Mesothelial cell of epicardium (in vitro differentiated cells): ENCODE results near the gene CTNNBIP1. TPM values are rescaled to one million over a fixed set of nuclear protein-coding genes. Genes with fewer than 3 reads are reported as not detected.

Source experiments
- DNase-seq, 2 experiments: peaks; one replicate each; pipeline ENCODE4 v3.0.0; 2021; ENCODE audit warnings: low spot score in 2 of 2; ENCODE audit not compliant: unreplicated experiment in 2 of 2
- H3K27ac Mint-ChIP-seq: 2 replicates; pipeline ENCODE4 v1.8.0; 2021; ENCODE audit warnings: mixed read lengths
- H3K27me3 Mint-ChIP-seq: 2 replicates; pipeline ENCODE4 v1.8.0; 2021; ENCODE audit warnings: low read depth, mixed read lengths
- H3K36me3 Mint-ChIP-seq: 2 replicates; pipeline ENCODE4 v1.8.0; 2021; ENCODE audit warnings: mixed read lengths
- H3K4me1 Mint-ChIP-seq: 2 replicates; pipeline ENCODE4 v1.8.0; 2021; ENCODE audit warnings: mixed read lengths
- H3K4me3 Mint-ChIP-seq: 2 replicates; pipeline ENCODE4 v1.8.0; 2021; ENCODE audit warnings: mild to moderate bottlenecking, moderate library complexity, mixed read lengths
- H3K9me3 Mint-ChIP-seq: 2 replicates; pipeline ENCODE4 v1.8.0; 2021; ENCODE audit warnings: mixed read lengths
- total RNA-seq: library from RNA; stranded (reverse); gene quantifications from 3 replicates; pipeline ENCODE4 v1.2.1, GENCODE V29; 2021
- TF ChIP-seq, protein P1 (sequence below): fragments of 200-600 bp; sonication (generic); IDR thresholded peaks from one replicate; pipeline ENCODE4 v1.5.0; 2021; ENCODE audit warnings: antibody characterized with exemption; ENCODE audit not compliant: unreplicated experiment

The CTNNBIP1 gene
- total RNA-seq, 1 donor from 2014 or later = 51.5 TPM

- H3K27me3 Mint-ChIP-seq = no peaks in the 10 kb centered on the region
- H3K4me3 Mint-ChIP-seq = no peak overlapping the region
- peaks cover 17% of the 10 kb centered on the region for H3K36me3 Mint-ChIP-seq
- peaks cover 4% of the 10 kb centered on the region for H3K9me3 Mint-ChIP-seq
- TF ChIP-seq, protein P1, sequence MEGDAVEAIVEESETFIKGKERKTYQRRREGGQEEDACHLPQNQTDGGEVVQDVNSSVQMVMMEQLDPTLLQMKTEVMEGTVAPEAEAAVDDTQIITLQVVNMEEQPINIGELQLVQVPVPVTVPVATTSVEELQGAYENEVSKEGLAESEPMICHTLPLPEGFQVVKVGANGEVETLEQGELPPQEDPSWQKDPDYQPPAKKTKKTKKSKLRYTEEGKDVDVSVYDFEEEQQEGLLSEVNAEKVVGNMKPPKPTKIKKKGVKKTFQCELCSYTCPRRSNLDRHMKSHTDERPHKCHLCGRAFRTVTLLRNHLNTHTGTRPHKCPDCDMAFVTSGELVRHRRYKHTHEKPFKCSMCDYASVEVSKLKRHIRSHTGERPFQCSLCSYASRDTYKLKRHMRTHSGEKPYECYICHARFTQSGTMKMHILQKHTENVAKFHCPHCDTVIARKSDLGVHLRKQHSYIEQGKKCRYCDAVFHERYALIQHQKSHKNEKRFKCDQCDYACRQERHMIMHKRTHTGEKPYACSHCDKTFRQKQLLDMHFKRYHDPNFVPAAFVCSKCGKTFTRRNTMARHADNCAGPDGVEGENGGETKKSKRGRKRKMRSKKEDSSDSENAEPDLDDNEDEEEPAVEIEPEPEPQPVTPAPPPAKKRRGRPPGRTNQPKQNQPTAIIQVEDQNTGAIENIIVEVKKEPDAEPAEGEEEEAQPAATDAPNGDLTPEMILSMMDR = no peak
- DNase-seq = no peak
- no peak overlapping the region for H3K27ac Mint-ChIP-seq
- H3K4me1 Mint-ChIP-seq = peaks cover 8% of the 10 kb centered on the region
Observed at GRCh38 chr1:9850442-9851162, 59.5 kb downstream of the CTNNBIP1 start.

GRCh38 chr1:9849691-9850441 is 60.2 kb downstream of the CTNNBIP1 start:
- no peak overlapping the region for H3K27ac Mint-ChIP-seq
- peaks cover 4% of the 10 kb centered on the region for H3K9me3 Mint-ChIP-seq
- TF ChIP-seq, protein P1 = no peak
- DNase-seq = no peak
- H3K4me1 Mint-ChIP-seq = peaks cover 8% of the 10 kb centered on the region
- peaks cover 12% of the 10 kb centered on the region for H3K36me3 Mint-ChIP-seq
- no peak overlapping the region for H3K4me3 Mint-ChIP-seq
- H3K27me3 Mint-ChIP-seq = no peaks in the 10 kb centered on the region

- DNase-seq = no peak
- H3K36me3 Mint-ChIP-seq = no peaks in the 10 kb centered on the region
- TF ChIP-seq, protein P1 = no peak
- no peak overlapping the region for H3K4me3 Mint-ChIP-seq
- no peaks in the 10 kb centered on the region for H3K9me3 Mint-ChIP-seq
- no peaks in the 10 kb centered on the region for H3K27me3 Mint-ChIP-seq
- peaks cover 8% of the 10 kb centered on the region for H3K4me1 Mint-ChIP-seq
- H3K27ac Mint-ChIP-seq = peak overlapping the region; percentile 64
Observed at GRCh38 chr1:9848022-9848421, 62.0 kb downstream of the CTNNBIP1 start.

DNA sequence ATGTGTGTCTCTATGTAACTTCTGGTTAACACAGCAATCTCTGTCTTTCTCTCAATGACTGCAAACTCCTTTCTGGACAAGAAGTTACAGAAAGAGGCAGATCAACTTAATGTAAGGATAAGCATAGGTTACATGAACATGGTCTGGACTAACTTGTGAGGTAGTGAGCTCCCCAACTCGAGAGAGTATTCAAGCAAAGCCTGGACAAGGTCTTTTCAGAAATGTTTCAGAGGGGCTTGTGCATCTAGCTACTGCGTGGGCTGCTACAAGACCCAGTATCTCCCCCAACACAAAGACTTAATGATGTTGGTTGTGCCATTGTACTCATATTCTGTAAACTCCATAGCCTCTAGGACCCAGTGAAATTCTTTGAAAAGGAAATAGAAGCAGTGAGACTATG is 62.8 kb downstream of the CTNNBIP1 start:
- H3K4me1 Mint-ChIP-seq = peaks cover 8% of the 10 kb centered on the region
- no peaks in the 10 kb centered on the region for H3K27me3 Mint-ChIP-seq
- H3K9me3 Mint-ChIP-seq = no peaks in the 10 kb centered on the region
- H3K4me3 Mint-ChIP-seq = no peak overlapping the region
- TF ChIP-seq, protein P1 = no peak
- DNase-seq = no peak
- H3K27ac Mint-ChIP-seq = no peak overlapping the region
- H3K36me3 Mint-ChIP-seq = no peaks in the 10 kb centered on the region

DNA sequence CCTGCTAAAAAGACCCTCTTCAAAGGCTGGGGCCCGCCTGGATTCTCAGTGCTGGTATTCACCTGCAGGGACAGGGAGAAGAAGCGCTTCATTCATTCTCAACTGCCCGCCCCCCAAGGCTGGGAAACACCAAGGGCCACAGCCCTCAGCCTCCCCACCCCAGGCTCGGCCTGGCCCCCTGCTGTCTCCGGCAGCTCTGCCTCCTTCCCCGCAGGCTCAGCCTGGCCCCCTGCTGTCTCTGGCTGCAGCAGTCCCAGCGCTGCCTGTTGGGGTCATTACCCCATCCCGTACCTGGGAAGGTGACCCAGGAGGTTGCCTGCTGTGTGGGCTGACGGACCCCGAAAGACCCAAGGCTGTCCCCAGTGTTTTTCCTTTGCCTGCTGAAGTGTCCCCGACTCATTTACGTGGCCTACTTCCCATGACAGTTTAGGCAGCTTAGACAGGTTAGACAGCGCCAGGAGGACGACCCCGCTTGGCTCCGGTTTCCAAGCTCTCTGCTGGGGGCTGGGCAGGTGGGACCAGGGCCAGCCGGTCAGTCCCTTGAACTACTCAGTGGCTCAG is 63.4 kb downstream of the CTNNBIP1 start:
- no peak overlapping the region for H3K27ac Mint-ChIP-seq
- no peak for DNase-seq
- peaks cover 8% of the 10 kb centered on the region for H3K4me1 Mint-ChIP-seq
- TF ChIP-seq, protein P1 = no peak
- no peaks in the 10 kb centered on the region for H3K27me3 Mint-ChIP-seq
- no peak overlapping the region for H3K4me3 Mint-ChIP-seq
- H3K9me3 Mint-ChIP-seq = no peaks in the 10 kb centered on the region
- H3K36me3 Mint-ChIP-seq = no peaks in the 10 kb centered on the region
